Middle frontal gyrus (tissue), 1 donor: ENCODE data around the gene PRKCA.
"Not testable (repeated sequence)": the region's sequence is repeated elsewhere in the genome, so short reads cannot be mapped to it uniquely, and the experiment has no call there.

Source experiments
- DNase-seq: peaks from one replicate; pipeline ENCODE4 v3.0.0-alpha.2; 2015; ENCODE audit warnings: low spot score; ENCODE audit errors: extremely low spot score

The PRKCA gene

DNA sequence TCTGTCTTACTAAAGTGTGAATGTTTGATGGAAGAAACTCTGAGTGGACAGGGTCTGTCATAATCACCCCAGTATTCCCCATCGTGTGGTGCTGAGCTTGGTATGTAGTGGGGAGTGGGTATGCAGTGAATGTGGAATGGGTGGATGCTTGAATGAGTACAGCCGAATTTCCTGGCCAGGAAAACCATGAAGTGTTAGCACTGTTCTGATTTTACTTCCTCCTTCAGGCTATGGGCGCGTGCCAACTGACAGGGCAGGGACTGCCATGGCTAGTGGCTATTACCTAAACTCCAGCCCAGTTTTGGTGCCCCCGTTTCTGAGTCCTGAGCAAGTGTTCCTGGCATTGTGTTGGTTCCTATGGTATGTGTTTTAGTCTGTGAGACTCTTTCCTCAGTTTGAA, 48.6 kb downstream of the PRKCA start:
- DNase-seq = no peak

DNA sequence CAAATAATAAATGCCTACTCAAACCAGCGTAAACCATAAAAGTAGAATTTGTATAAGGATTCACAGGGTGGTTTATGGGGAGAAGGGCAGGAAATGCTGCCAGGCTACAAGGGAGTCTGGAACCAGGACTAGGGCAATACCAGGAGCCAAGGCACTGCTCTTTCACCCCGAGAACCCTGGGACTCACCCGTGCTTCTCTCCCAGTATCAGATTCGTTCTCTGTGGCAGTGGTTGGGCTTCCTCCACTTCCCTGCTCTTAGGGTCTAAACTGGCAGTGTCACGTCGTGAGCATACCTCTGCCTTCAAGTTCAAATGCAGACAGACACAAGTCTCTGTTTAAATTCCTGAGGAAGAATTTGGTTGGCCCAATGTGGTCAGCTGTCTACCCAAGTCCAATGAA, 49.3 kb downstream of the PRKCA start:
- DNase-seq = no peak

- DNase-seq = no peak
Measured at GRCh38 chr17:66353937-66354401, 51.6 kb downstream of the PRKCA start.

DNA sequence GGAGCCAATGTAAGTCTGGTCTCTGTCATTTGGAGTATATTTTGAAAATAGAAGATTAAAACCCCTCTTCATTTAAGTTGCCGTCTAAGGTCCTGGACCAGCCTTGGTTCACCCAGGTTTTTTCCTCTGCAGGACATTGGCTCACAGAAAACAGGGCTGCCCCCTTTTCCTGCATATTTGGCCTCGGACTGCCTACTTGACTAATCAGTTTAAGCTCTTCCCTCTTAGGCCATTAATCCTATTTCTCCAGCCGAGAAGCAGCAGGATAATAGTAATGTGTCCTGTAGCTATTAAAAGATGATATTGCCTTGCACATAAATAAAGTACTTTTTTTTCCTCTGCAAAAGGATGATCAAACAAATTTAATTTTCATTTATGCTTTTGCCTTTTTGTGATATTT, 52.1 kb downstream of the PRKCA start:
- DNase-seq = no peak

- DNase-seq = no peak
Measured at GRCh38 chr17:66354981-66355380, 52.6 kb downstream of the PRKCA start.

DNA sequence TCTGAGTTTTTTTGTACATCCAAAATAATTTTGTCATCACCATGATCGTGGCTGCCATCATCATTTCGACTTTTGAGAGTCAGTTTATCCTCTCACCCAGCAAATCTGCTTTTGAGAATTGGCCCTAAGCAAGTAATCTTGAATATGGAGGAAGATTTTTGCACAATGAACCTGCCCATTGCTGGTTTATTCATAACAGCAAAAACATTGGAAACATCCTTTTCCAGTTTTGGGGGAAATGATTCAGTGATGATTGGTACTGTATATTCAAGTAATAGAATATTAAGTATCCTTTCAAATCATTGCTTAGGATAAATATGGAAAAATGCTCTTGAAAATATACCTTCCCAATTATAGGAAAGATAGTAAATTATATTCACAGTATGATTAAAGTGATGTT, 53.1 kb downstream of the PRKCA start:
- DNase-seq = no peak

- no peak for DNase-seq
Measured at GRCh38 chr17:66357037-66357436, 54.6 kb downstream of the PRKCA start.

DNA sequence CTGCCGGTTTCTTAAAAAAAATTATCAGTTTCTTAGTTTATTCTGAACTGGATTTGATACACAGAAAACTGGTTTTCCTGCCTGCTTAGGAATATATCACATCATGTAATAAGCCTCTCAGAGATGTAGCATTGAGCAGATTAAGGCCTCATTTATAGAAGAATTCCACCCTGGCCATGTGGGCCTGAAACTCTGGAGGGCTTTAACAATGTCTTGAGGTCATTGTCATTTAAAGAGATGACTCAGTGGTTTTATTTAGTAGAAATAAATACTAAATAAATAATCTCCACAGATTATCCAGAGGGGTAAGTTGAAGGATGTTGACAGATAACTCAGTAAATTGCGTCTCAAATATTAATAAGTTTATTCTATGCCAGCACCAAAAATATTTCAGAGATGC, 56.9 kb downstream of the PRKCA start:
- DNase-seq = no peak

- DNase-seq = not testable (repeated sequence)
Measured at GRCh38 chr17:66360961-66361565, 58.6 kb downstream of the PRKCA start.

GRCh38 chr17:66364508-66364907, 62.1 kb downstream of the PRKCA start:
- no peak for DNase-seq

DNA sequence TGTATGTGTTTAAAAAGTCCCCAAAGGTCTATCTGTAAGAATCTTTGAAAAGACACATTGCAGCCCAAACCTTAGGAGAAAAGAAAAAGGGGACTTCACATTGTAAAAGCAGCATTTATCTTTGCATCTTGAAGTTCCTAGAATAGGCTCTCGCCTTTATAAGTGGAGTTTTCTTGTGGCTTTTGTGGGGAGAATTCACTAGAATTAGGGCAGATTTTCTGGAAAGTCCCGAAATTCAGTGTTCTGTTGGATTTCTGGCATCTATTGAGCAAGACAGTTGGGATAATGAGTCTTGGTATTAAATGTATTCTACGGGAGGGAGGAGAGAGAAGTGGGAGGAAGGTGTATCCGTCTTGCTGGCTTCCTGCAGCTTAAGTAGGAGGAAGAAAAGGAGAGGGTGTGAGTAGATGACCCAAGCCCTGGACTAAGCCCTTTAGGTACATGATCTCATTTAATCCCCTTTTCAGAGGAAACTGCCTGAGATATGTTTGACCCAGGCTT, 62.6 kb downstream of the PRKCA start:
- no peak for DNase-seq

DNA sequence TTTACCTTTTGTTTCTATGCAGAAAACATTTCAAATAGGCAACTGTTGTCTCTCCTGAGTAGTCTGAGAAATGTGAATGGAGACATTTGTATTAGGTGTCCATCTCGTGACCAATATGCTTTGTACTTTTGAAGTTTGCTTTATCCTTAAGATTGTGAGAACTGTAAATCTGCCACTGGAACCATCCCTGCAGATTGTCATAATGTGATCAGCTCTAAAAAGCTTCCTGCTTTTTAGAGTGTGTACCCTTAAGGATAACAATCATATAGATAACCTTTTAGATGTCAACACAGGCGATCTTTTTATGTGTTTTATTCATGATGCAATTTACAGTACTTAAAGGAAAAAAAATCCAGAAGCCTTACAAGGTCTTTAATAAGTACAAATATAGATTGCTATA, 63.5 kb downstream of the PRKCA start:
- DNase-seq = no peak

GRCh38 chr17:66367107-66367506, 64.7 kb downstream of the PRKCA start:
- DNase-seq = no peak

DNA sequence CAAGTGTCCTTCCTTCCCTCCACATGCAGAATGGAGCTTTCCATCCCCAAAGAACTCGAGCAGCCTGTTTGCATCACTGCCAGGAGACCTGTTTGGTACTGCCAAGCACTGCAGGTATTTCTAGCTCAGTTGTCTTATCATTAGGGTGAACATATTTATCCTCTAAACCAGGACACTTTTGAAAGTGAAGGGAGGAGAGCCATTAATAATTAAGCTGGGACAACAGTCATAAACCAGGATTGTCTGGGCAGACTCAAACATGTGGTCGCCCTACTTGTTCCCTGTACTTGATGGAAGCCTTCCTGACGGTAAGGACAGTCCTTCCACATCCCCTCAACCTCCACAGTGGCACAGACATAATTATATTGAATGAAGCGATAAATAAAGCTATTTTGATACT, 67.4 kb downstream of the PRKCA start:
- DNase-seq = no peak

GRCh38 chr17:66371561-66371960, 69.1 kb downstream of the PRKCA start:
- DNase-seq = no peak

DNA sequence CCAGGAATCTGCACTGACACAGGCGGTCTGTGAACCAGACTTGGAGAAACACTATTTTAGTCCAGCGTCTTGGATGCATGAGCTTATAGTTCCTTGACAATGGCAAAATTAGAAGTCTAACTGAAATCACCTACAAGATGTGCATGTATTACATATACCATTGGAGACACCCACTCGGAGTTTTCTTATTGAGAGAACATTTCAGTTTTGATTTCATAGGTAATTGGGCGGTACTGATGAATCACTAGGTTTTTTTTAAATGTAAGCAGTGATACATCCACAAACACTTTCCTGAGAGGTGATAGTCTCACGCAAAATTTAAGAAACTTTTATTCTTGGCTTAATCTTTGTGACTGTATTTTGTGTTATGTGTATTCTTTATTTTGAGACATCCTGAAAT, 69.8 kb downstream of the PRKCA start:
- no peak for DNase-seq

- DNase-seq = no peak
Measured at GRCh38 chr17:66373079-66373478, 70.7 kb downstream of the PRKCA start.

- DNase-seq = no peak
Measured at GRCh38 chr17:66373944-66374817, 71.8 kb downstream of the PRKCA start.

DNA sequence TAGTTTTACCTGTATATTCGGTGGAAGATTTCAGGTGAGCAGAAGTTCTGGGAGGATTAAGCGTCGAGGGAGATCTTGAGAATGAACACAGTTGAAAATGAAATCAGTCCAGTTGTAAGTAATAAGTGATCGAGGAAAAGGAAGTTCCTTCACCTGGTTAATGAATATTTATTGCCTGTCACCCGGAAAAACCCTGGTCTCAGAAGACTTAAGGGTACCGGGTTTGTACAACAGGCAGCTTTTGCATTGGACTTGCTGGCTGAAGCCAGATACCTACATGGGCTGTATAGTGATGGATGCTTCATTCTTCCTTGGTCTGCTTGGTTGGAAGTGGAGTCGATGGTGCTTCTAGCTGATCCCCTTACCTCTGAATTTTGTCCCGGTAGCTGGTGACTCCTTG, 72.7 kb downstream of the PRKCA start:
- DNase-seq = no peak

- no peak for DNase-seq
Measured at GRCh38 chr17:66378296-66378695, 75.9 kb downstream of the PRKCA start.

DNA sequence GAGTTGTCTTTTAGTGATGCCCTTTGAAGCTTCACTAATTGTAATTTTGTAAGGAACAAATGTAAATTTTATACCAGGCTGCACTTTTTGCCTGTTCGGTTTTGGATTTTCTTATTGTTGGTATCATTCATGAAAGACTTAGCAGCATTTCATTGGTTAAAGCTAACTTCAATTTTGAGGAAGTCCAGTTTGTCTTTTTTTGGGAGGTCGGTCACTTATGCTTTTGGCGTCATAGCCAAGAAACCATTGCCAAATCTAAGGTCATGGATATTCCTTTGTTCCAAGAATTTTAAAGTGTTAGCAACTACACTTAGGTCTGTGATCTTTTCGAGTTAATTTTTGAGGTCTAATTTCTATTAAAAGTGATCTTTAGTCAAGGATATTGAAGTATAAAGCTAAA, 77.1 kb downstream of the PRKCA start:
- no peak for DNase-seq

GRCh38 chr17:66379996-66380395, 77.6 kb downstream of the PRKCA start:
- DNase-seq = no peak
